ENCODE results near the gene RBM39. TPM values are rescaled to one million over a fixed set of nuclear protein-coding genes. Genes with fewer than 3 reads are reported as not detected.
A peak's percentile ranks its signal among the peaks of the same experiment; 100 is the strongest.

RBM39 gene
- total and polyA plus RNA-seq, 9 of the 15 experiments (the other 6 are each of a cell fraction or from before 2014, with no cell fraction given) = 143 to 319 (median 228) TPM

GRCh38 chr20:35664466-35665206, 77.4 kb downstream of the RBM39 start, which contains the start of the genes CPNE1 and RBM12 (continued):
- TF ChIP-seq TAF1 (IDR thresholded peaks at IDR 0.05; ENCODE audit: control insufficient read depth, extremely low read depth, insufficient read depth, low read length, severe bottlenecking) (peak; percentile 97), TCF7 (IDR thresholded peaks at IDR 0.05; ENCODE audit: borderline replicate concordance) (peak; percentile 54; the same call in 1 of the 2 replicates), ARID1B (IDR thresholded peaks at IDR 0.05) (no peak; the same call in 1 of the 2 replicates), YY1 (IDR thresholded peaks at IDR 0.05; ENCODE audit: borderline replicate concordance in 1 of 3, control insufficient read depth in 1 of 3, extremely low read depth in 1 of 3, insufficient read depth in 3 of 3, insufficient read length in 1 of 3, insufficient replicate concordance in 2 of 3, low read depth in 1 of 3, low read length in 2 of 3) (peak; percentile 89 to 99 (median 98)), ASH1L (IDR thresholded peaks at IDR 0.05; ENCODE audit: borderline replicate concordance, low read depth, partially characterized antibody) (peak; percentile 41), KLF1 (tag; IDR thresholded peaks at IDR 0.05) (peak; percentile 79; the same call in 1 of the 2 replicates), MBD2 (IDR thresholded peaks at IDR 0.05; ENCODE audit: borderline replicate concordance, low read depth) (peak; percentile 69; the same call in 1 of the 2 replicates), KAT8 (IDR thresholded peaks at IDR 0.05; ENCODE audit: low read depth) (peak; percentile 93), ZNF280A (IDR thresholded peaks at IDR 0.05; ENCODE audit: low read depth, partially characterized antibody) (no peak), ETV5 (CRISPR knock-in tag; IDR thresholded peaks at IDR 0.05; ENCODE audit: low read depth) (peak; percentile 30), ID3 (CRISPR knock-in tag; IDR thresholded peaks at IDR 0.05) (no peak), ID3 (tag; IDR thresholded peaks at IDR 0.05) (peak; percentile 50; the same call in 1 of the 2 replicates), TCF7L2 (IDR thresholded peaks at IDR 0.05; ENCODE audit: low read depth, low read length) (peak; percentile 65; the same call in 1 of the 2 replicates), ZFP91 (CRISPR knock-in tag; IDR thresholded peaks at IDR 0.05) (0 out of 2 replicates have a peak, but pooled peaks have one; percentile 21), ZBTB12 (CRISPR knock-in tag; IDR thresholded peaks at IDR 0.05) (peak; percentile 80), BDP1 (IDR thresholded peaks at IDR 0.05; ENCODE audit: insufficient read depth, insufficient read length) (no peak), HCFC1 (IDR thresholded peaks at IDR 0.05; ENCODE audit: low read depth, low read length) (peak; percentile 52), RB1 (IDR thresholded peaks at IDR 0.05; ENCODE audit: low read depth) (peak; percentile 69), ELF1 (tag; IDR thresholded peaks at IDR 0.05) (peak; percentile 95), POLR2B (IDR thresholded peaks at IDR 0.05; ENCODE audit: low read depth, partially characterized antibody) (peak; percentile 93), MAZ (CRISPR knock-in tag; conservative IDR thresholded peaks at IDR 0.05 in 1 of 2, IDR thresholded peaks at IDR 0.05 in 1 of 2) (peak; percentile 73 to 92)
